ENCODE measurements around the gene SAFB2.
A peak's percentile ranks its signal among the peaks of the same experiment; 100 is the strongest.
"Not testable (repeated sequence)": the region's sequence is repeated elsewhere in the genome, so short reads cannot be mapped to it uniquely, and the experiment has no call there.

The SAFB2 gene

DNA sequence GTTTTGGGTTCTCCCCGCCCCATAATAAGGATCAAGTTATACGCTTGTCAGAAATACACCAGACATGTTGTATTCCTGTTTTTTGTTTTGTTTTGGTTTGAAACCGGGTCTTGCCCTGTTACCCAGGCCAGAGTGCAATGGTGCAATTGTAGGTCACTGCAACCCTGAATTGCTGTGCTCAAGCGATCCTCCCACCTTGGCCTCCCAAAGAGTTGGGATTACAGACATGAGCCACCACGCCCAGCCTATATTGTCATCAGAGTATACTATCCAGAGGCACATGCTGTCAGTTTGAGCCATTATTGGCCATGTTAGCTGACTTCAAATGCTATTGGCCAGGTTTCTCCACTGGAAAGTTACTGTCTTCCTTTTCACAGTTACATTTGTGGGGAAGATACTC is 10.1 kb upstream of the SAFB2 start:
- no peak for DNase-seq (ENCODE audit: low read depth)

- DNase-seq (ENCODE audit: low read depth) = no peak
Measured at GRCh38 chr19:5632241-5632612, 9.7 kb upstream of the SAFB2 start.

GRCh38 chr19:5631567-5632240 is 9.1 kb upstream of the SAFB2 start:
- no peak for DNase-seq (ENCODE audit: low read depth)

- no peak for DNase-seq (ENCODE audit: low read depth)
Measured at GRCh38 chr19:5628919-5629481, 6.4 kb upstream of the SAFB2 start.

- no peak for DNase-seq (ENCODE audit: low read depth)
Measured at GRCh38 chr19:5628461-5628860, 5.9 kb upstream of the SAFB2 start.

GRCh38 chr19:5627395-5627904 is 4.9 kb upstream of the SAFB2 start:
- peak; percentile 36 for DNase-seq (ENCODE audit: low read depth)

GRCh38 chr19:5625641-5626040 is 3.1 kb upstream of the SAFB2 start:
- no peak for DNase-seq (ENCODE audit: low read depth)

DNA sequence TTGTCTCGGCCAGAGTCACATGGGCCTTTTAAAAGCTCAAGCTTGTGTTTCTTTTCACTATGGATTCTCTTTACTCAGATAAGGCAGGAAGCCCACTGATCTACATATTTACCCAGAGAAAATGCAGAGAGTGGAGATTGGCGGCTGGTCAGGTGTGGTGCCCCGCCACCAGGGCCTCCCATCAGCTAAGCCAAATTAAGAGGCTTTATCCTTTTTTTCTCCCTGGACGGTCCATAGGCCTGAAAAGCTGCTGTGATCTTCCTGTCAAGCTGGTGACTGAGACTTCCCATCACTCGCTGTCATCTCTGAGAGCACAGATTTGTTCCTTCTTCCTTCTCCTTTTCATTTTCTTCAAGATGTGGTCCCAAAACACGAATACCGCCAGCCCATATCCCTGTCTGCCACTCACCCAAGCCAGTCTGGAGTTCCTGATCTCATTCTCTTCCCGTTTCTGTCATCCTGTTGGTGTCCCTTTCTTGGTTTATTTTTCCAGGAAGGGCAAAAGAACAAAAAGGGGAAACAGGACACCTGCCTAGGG is 2.2 kb upstream of the SAFB2 start:
- no peak for DNase-seq (ENCODE audit: low read depth)

DNA sequence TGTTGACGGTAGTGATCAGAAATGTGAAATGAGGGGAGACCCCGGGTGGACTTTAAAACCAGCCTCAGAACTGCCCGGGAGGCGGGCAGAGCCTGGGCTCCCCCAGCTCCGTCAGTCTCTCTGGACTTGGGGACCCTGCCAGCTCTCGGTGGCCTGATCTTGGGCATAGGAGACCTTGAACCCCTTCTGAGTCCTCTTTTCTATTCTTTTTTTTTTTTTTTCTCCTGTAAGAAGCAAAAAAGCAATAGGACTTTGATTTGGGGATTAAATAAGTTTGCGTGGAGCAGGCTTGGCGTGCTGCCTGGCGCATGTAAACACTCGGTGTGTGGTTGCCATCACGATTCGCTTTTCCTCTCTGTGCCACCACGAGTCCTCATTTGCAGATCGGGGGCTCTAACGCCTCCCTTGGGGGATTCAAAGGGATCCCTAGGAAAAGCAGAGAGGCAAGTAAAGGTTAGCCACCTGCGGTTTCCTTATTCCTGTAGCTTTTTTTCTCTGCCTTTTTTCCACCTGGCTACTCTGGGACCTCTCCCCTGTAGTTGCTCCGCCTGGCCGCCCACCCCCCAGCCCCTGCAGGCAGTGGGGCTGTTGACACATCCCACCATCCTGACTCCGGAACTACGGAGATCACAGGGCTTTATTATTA is 1.6 kb upstream of the SAFB2 start:
- no peak for DNase-seq (ENCODE audit: low read depth)

GRCh38 chr19:5623397-5624017 is 931 bp upstream of the SAFB2 start:
- DNase-seq (ENCODE audit: low read depth) = no peak

DNA sequence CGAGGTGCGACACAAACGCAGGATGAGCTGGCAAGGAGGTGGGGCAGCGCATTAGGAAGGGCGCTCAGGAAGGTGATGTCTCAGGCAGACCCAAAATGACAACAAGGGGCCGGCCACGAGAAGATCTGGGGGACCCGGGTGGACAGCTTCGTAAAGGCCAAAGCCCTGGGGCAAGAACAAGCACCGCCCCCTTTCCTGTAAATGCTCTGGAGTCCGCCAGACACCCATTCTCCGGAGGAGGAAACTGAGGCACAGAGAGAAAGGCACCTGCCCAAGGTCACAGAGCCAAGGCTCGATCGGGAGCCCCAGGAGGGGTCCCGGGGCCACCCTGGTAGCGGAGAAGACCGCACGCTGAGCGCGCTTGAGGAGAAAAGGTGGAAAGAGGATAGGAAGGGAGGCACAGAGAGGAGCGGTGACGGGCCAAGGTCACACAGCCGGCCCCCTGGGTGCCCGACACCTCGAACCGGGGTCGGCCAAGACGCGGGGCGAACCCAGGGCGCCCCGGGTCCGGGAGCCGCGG is 571 bp downstream of the SAFB2 start:
- DNase-seq (ENCODE audit: low read depth) = no peak

GRCh38 chr19:5621311-5621944 is 1.1 kb downstream of the SAFB2 start:
- DNase-seq (ENCODE audit: low read depth) = no peak

DNA sequence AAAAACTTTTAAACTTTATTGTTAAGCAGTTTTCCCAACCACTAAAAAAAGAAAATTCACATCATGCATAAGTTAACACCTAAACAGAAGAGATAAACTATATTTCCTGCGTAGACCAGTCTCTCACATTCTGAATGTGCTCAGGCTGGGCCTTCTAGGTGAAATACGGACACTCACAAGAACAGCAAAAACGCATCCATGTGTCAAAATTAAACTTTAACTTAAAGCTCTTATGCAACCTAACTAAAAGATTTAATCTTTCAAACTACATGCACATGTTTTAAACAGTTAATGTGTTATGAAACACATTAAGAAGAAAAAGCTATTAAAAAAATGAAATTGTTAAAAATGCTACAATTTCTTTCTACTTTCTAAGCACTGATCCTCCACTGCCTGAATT is 2.6 kb downstream of the SAFB2 start:
- DNase-seq (ENCODE audit: low read depth) = no peak

DNA sequence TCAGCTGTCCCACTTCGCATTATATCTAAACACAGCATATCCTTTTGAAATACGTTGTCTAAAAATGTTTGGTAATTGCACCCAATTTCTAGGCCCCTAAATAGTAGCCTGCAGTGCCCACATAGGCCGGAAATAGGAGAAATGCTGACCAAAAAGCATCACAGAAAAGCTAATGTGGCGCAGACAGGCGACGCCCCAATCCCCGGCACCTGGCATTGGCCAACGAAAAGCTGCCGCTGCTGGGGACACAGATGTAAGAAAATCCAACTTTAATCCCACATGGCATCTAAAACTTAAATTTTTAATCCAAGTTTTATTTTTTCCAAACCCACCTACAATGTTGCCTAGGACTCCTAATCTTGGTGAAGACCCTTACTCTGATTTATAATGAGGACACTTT is 4.0 kb downstream of the SAFB2 start:
- DNase-seq (ENCODE audit: low read depth) = no peak

GRCh38 chr19:5617080-5617479 is 5.5 kb downstream of the SAFB2 start:
- no peak for DNase-seq (ENCODE audit: low read depth)

- no peak for DNase-seq (ENCODE audit: low read depth)
Measured at GRCh38 chr19:5615756-5616327, 6.7 kb downstream of the SAFB2 start.

DNA sequence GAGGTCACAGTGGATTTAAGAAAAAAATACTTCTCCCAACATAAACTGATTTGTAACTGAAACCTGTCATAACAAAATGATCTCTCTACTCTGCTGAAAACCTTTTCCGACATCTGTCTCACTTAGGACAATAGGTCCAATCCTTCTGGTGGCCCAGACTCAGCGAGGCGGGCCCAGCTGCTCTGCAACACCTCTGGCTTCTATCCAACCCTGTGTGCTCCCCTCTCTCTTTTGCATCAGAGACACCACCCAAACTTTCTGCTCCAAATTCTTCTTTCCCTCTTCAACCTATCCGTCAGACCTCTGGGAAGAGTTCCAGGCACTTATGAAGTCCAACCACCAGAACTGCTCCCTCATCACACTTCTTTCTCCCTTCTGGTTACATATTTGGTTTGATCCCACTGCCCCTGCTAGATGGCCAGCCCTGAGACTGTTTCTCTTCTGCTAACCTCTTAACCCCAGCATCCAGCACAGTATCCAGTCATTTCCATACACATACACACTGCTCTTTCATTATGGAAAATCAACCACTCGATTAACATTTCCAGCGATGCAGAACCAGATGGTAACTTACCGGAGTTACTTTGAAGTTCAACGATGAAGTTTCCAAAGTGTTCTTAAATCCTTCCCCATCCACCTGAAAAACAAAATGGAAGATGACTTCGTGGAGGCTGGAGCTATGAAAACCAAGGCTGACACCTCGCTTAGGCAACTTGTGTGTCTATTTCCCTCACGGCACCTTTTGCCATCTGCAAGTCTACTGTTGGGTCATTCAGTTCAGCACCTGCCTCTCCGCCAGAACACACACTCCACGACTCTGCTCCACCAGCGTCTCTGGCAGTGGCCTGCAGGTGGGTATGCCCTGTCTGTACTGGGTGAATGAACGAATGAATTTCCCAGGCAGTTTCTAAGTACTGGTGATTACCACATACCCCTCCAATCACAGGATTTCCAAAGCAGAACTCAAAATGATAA is 9.4 kb downstream of the SAFB2 start:
- DNase-seq (ENCODE audit: low read depth) = no peak

DNA sequence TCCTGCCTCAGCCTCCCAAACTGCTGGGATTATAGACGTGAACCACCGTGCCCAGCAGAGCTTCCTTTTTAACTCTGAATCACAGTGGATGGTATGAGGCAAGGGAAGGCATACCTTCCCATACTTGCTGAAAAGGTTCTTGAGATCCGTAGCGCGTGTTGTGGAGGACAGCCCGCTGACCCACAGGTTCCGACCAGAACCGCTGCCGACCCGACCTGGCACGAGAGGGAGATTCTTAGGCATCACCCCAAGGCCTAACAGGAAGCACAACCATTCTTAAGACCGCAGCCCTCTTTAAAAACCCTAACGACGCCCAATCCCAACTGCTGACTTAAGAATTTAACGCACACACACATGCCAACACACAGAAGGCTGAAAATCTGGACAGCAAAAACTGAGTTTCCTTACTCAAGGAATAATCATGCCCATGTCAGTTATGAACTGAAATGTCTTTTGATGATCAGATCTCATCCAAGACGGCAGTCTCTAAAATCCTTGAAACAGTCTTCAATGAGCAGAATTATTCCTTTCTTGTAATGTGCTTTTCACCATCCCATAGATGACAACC is 12.6 kb downstream of the SAFB2 start:
- no peak for DNase-seq (ENCODE audit: low read depth)

GRCh38 chr19:5608766-5609165 is 13.8 kb downstream of the SAFB2 start:
- DNase-seq (ENCODE audit: low read depth) = not testable (repeated sequence)

GRCh38 chr19:5608291-5608690 is 14.3 kb downstream of the SAFB2 start:
- DNase-seq (ENCODE audit: low read depth) = no peak
